ENCODE data around the gene IL34. TPM values are rescaled to one million over a fixed set of nuclear protein-coding genes. Genes with fewer than 3 reads are reported as not detected.
"Not testable (repeated sequence)": the region's sequence is repeated elsewhere in the genome, so short reads cannot be mapped to it uniquely, and the experiment has no call there.

Gene IL34
- total and polyA plus RNA-seq, 4 donors: 0.25 to 0.93 (median 0.42) TPM

- TF ChIP-seq, protein P1, sequence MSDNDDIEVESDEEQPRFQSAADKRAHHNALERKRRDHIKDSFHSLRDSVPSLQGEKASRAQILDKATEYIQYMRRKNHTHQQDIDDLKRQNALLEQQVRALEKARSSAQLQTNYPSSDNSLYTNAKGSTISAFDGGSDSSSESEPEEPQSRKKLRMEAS (IDR thresholded peaks at IDR 0.05): no peak
- TF ChIP-seq EGR1 (IDR thresholded peaks at IDR 0.05; ENCODE audit: low read depth in 2 of 2) (no peak), FOXA2 (IDR thresholded peaks at IDR 0.05) (no peak), TAF1 (conservative IDR thresholded peaks at IDR 0.05) (no peak)
These were observed 14.1 kb upstream of the IL34 start (continued) for GRCh38 chr16:70632273-70632672.

DNA sequence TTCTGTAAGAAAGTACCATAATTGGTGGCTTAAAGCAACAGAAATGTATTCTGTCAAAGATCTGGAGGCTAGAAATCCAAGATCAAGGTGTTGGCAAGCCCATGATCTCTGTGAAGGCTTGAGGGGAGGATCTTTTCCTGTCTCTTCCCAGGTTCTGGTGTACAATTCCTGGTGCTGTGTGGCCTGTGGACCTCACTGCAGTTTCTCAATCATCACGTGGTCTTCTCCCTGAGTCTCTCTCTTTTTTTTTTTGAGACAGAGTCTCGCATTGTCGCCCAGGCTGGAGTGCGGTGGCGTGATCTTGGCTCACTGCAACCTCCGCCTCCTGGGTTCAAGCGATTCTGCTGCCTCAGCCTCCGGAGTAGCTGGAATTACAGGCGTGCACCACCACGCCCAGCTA, 12.7 kb upstream of the IL34 start:
- not testable (repeated sequence) for H3K27ac ChIP-seq (ENCODE audit: low read depth in 1 of 2, low read length in 2 of 2); H3K4me3 ChIP-seq (ENCODE audit: low read depth in 1 of 3, low read length in 3 of 3); DNase-seq (ENCODE audit: low spot score); H3K27me3 ChIP-seq (ENCODE audit: control insufficient read depth in 4 of 4, insufficient read depth in 4 of 4, low read length in 3 of 4); H3K9me3 ChIP-seq (ENCODE audit: control insufficient read depth in 4 of 4, low read length in 3 of 4); H3K36me3 ChIP-seq (ENCODE audit: control insufficient read depth in 4 of 4, insufficient read depth in 3 of 4, low read depth in 1 of 4, low read length in 3 of 4); H3K9ac ChIP-seq (ENCODE audit: low read depth in 1 of 2, low read length in 2 of 2); H3K4me1 ChIP-seq (ENCODE audit: control insufficient read depth in 4 of 4, insufficient read depth in 4 of 4, low read length in 3 of 4)
- WGBS: 88% methylated on average over 10 of the region's 10 CpGs

GRCh38 chr16:70634861-70635260, 11.5 kb upstream of the IL34 start:
- TF ChIP-seq HNF4G (IDR thresholded peaks at IDR 0.05) (no peak), EGR1 (IDR thresholded peaks at IDR 0.05; ENCODE audit: low read depth in 2 of 2) (no peak), RAD21 (IDR thresholded peaks at IDR 0.05) (no peak), JUND (IDR thresholded peaks at IDR 0.05) (no peak), FOXA2 (IDR thresholded peaks at IDR 0.05) (no peak), NR2F2 (IDR thresholded peaks at IDR 0.05) (no peak), TAF1 (conservative IDR thresholded peaks at IDR 0.05) (no peak)
- 86% methylated on average over 4 of the region's 4 CpGs for WGBS
- no peaks in the 10 kb centered on the region for H3K36me3 ChIP-seq (ENCODE audit: control insufficient read depth in 4 of 4, insufficient read depth in 3 of 4, low read depth in 1 of 4, low read length in 3 of 4)
- no peaks in the 10 kb centered on the region for H3K27me3 ChIP-seq (ENCODE audit: control insufficient read depth in 4 of 4, insufficient read depth in 4 of 4, low read length in 3 of 4)
- H3K4me3 ChIP-seq (ENCODE audit: low read depth in 1 of 3, low read length in 3 of 3): no peak overlapping the region
- H3K4me1 ChIP-seq (ENCODE audit: control insufficient read depth in 4 of 4, insufficient read depth in 4 of 4, low read length in 3 of 4): no peaks in the 10 kb centered on the region
- no peak for DNase-seq (ENCODE audit: low spot score)
- no peaks in the 10 kb centered on the region for H3K9me3 ChIP-seq (ENCODE audit: control insufficient read depth in 4 of 4, low read length in 3 of 4)
- H3K27ac ChIP-seq (ENCODE audit: low read depth in 1 of 2, low read length in 2 of 2): no peak overlapping the region
- no peak overlapping the region for H3K9ac ChIP-seq (ENCODE audit: low read depth in 1 of 2, low read length in 2 of 2)

- no peak for DNase-seq (ENCODE audit: low spot score)
These were observed 10.9 kb upstream of the IL34 start for GRCh38 chr16:70635336-70636016.

DNA sequence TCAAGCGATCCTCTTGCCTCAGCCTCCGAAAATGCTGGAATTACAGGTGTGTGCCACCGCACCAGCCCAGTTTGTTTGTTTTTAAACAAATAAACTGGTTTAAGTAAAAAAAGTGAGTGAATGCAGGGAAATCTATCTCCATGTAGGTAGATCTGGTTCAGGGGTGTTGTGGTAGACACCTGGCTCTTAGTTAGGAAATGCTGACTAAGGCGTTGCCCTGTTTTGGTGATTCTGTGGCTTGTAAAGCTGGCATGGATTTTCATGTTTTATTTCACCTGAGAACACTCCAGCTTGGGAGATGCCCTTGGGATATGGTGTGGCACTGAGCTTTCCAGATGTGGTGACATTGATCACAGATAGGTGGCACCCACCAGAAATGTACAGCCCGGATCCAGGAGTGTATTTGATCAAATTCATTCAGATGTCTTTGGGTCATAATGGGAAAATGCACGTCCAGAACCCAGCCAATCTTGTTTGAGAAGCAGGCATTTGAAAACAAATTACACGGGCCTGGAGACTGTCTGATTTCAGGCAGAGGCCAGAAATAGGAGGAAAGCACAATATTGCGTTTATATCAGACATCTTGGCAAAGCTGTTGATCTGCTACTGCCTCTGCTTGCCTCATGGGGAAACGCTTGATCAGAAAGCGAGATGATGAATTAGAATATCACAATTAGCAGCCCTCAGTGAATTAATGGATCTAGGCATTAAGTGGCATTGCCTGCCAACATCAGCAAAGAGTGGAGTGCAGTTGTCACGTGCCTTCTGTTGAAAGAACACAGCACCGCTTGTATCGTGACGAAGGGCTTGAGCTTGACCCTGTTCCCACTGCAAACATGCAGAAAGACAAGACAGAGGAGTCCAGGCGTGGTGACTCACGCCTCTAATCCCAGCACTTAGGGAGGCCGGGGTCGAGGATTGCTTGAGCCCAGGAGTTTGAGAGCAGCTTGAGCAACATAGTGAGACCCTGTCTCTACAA, 7.3 kb upstream of the IL34 start:
- no peak overlapping the region for H3K4me3 ChIP-seq (ENCODE audit: low read depth in 1 of 3, low read length in 3 of 3)
- DNase-seq (ENCODE audit: low spot score): no peak
- no peaks in the 10 kb centered on the region for H3K27me3 ChIP-seq (ENCODE audit: control insufficient read depth in 4 of 4, insufficient read depth in 4 of 4, low read length in 3 of 4)
- peak overlapping the region in 1 of 2 donors; percentile 50 for H3K27ac ChIP-seq (ENCODE audit: low read depth in 1 of 2, low read length in 2 of 2)
- TF ChIP-seq NR2F2 (IDR thresholded peaks at IDR 0.05) (peak; percentile 72), HNF4A (conservative IDR thresholded peaks at IDR 0.05) (no peak)
- no peak overlapping the region for H3K9ac ChIP-seq (ENCODE audit: low read depth in 1 of 2, low read length in 2 of 2)
- no peaks in the 10 kb centered on the region for H3K9me3 ChIP-seq (ENCODE audit: control insufficient read depth in 4 of 4, low read length in 3 of 4)
- no peaks in the 10 kb centered on the region for H3K4me1 ChIP-seq (ENCODE audit: control insufficient read depth in 4 of 4, insufficient read depth in 4 of 4, low read length in 3 of 4)
- no peaks in the 10 kb centered on the region for H3K36me3 ChIP-seq (ENCODE audit: control insufficient read depth in 4 of 4, insufficient read depth in 3 of 4, low read depth in 1 of 4, low read length in 3 of 4)
- WGBS: 80% methylated on average over 18 of the region's 18 CpGs

More at GRCh38 chr16:70635336-70636016, 10.9 kb upstream of the IL34 start:
- no peak for TF ChIP-seq HNF4A (conservative IDR thresholded peaks at IDR 0.05)
- TF ChIP-seq NR2F2 (IDR thresholded peaks at IDR 0.05): peak; percentile 93
- Histone ChIP-seq H3K4me1 (ENCODE audit: control insufficient read depth in 4 of 4, insufficient read depth in 4 of 4, low read length in 3 of 4) (no peaks in the 10 kb centered on the region), H3K4me3 (ENCODE audit: low read depth in 1 of 3, low read length in 3 of 3) (no peak overlapping the region), H3K9ac (ENCODE audit: low read depth in 1 of 2, low read length in 2 of 2) (no peak overlapping the region), H3K9me3 (ENCODE audit: control insufficient read depth in 4 of 4, low read length in 3 of 4) (no peaks in the 10 kb centered on the region), H3K27ac (ENCODE audit: low read depth in 1 of 2, low read length in 2 of 2) (no peak overlapping the region), H3K27me3 (ENCODE audit: control insufficient read depth in 4 of 4, insufficient read depth in 4 of 4, low read length in 3 of 4) (no peaks in the 10 kb centered on the region), H3K36me3 (ENCODE audit: control insufficient read depth in 4 of 4, insufficient read depth in 3 of 4, low read depth in 1 of 4, low read length in 3 of 4) (no peaks in the 10 kb centered on the region)
- 78% methylated on average over 5 of the region's 5 CpGs for WGBS
